ENCODE measurements around the gene CEACAM16.
"Not testable (repeated sequence)": the region's sequence is repeated elsewhere in the genome, so short reads cannot be mapped to it uniquely, and the experiment has no call there.

The CEACAM16 gene

DNA sequence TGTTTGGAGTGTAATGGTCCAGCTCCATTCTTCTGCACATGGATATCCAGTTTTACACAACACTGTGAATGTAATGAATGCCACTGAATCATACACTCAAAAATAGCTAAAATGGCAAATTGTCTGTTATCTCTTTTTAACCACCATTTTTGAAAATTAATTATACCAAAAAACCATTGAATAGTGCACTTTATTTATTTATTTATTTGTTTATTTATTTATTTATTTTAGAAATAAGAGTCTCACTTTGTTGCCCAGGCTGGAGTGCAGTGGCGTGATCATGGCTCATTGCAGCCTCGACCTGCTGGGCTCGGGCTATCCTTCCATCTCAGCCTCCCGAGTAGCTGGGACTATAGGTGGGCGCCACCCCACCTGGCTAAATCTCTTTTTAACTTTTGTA lies 35.0 kb upstream of the CEACAM16 start:
- no peak for DNase-seq (ENCODE audit: low read depth)
- no peak overlapping the region for H3K4me3 ChIP-seq (ENCODE audit: low read depth, low read length)
- TF ChIP-seq MYC (IDR thresholded peaks at IDR 0.05; ENCODE audit: low read depth, low read length): no peak
- TF ChIP-seq POLR2A (IDR thresholded peaks at IDR 0.05; ENCODE audit: extremely low read depth, insufficient read length): no peak
- TF ChIP-seq, protein P1, sequence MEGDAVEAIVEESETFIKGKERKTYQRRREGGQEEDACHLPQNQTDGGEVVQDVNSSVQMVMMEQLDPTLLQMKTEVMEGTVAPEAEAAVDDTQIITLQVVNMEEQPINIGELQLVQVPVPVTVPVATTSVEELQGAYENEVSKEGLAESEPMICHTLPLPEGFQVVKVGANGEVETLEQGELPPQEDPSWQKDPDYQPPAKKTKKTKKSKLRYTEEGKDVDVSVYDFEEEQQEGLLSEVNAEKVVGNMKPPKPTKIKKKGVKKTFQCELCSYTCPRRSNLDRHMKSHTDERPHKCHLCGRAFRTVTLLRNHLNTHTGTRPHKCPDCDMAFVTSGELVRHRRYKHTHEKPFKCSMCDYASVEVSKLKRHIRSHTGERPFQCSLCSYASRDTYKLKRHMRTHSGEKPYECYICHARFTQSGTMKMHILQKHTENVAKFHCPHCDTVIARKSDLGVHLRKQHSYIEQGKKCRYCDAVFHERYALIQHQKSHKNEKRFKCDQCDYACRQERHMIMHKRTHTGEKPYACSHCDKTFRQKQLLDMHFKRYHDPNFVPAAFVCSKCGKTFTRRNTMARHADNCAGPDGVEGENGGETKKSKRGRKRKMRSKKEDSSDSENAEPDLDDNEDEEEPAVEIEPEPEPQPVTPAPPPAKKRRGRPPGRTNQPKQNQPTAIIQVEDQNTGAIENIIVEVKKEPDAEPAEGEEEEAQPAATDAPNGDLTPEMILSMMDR (IDR thresholded peaks at IDR 0.05; ENCODE audit: low read depth, low read length): no peak
- TF ChIP-seq, protein P2, sequence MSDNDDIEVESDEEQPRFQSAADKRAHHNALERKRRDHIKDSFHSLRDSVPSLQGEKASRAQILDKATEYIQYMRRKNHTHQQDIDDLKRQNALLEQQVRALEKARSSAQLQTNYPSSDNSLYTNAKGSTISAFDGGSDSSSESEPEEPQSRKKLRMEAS (IDR thresholded peaks at IDR 0.05; ENCODE audit: low read depth, low read length): no peak

DNA sequence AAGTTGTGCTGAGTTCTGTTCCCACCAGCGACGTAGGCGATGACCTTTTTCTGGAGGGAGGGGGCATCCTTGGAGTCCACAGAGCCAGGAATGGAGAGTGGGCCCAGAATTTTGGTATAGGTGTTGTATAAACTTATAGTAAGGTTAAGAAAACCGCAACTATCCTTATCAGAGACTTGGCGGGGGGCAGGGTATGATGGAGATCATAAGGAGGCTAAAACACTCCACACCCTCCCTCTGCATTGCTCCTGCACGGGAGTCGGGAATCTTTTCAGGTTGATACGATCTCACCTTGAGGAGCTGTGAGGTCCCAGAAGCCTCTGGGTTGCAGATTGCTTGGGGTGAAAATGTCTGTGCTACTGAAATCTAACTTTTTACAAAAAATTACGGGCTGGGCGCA lies 34.0 kb upstream of the CEACAM16 start:
- H3K4me3 ChIP-seq (ENCODE audit: low read depth, low read length): no peak overlapping the region
- TF ChIP-seq MYC (IDR thresholded peaks at IDR 0.05; ENCODE audit: low read depth, low read length) (no peak), POLR2A (IDR thresholded peaks at IDR 0.05; ENCODE audit: extremely low read depth, insufficient read length) (no peak)
- TF ChIP-seq, protein P2 (IDR thresholded peaks at IDR 0.05; ENCODE audit: low read depth, low read length): no peak
- TF ChIP-seq, protein P1 (IDR thresholded peaks at IDR 0.05; ENCODE audit: low read depth, low read length): no peak
- DNase-seq (ENCODE audit: low read depth): no peak

DNA sequence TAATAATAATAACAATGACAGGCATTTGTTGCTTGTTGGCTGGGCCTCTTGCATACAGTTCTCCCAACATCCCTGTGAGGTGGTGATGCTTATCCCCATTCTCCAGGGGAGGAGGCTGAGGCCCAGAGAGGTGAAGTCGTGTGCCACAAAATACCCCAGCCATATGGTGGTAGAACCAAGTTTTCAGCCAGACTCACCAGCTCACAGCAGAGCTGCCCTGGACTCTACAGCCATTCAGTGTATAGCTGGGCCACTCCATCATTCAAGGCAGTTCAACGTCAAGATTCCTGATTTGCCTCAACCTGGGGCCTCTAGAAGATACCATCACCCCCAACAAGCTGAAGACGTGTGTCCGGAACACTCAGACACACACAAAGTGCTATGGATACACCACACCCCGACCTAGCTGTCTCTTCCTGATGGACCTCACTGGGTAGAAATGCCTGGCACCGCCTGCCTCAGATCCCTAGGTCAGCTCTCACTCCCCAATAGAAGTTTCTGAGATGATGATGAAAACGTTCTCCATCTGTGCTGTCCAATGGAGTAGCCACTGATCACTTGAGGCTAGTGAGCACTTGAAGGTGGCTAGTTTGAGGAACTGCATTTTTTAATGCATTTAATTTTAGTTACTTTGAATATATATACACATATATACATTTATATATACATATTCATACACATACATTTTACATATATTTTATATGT lies 31.9 kb upstream of the CEACAM16 start:
- TF ChIP-seq POLR2A (IDR thresholded peaks at IDR 0.05; ENCODE audit: extremely low read depth, insufficient read length): no peak
- DNase-seq (ENCODE audit: low read depth): peak; percentile 29
- no peak overlapping the region for H3K4me3 ChIP-seq (ENCODE audit: low read depth, low read length)

DNA sequence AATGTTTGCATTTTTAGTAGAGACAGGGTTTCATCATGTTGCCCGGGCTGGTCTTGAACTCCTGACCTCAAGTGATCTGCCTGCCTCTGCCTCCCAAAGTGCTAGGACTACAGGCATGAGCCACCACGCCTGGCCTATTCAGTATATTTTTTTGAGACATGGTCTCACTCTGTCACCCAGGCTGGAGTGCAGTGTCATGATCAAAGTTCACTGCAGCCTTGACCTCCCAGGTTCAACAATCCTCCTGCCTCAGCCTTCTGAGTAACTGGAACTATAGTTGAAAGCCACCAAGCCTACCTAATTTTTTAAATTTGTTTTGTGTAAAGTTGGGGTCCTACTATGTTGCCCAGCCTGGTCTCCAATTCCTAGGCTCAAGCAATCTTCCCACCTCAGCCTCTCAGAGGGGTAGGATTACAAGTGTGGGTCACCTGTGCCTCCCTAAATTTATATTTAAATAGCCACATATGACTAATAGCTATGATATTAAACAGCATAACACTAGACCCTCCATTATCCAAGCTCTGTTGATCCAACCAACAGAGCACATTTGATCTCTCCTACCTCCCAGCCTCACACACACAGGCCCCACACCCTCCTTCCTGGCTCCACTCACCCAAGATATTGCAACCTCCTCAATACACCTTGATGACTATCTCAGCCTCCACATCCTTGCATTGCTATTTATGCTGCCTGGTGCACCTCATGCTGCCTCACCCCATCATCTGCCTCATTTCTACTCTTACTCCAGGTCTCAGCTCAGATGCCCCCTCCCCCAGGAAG lies 29.8 kb upstream of the CEACAM16 start:
- H3K4me3 ChIP-seq (ENCODE audit: low read depth, low read length): no peak overlapping the region
- DNase-seq (ENCODE audit: low read depth): no peak
- TF ChIP-seq, protein P1 (IDR thresholded peaks at IDR 0.05; ENCODE audit: low read depth, low read length): no peak
- no peak for TF ChIP-seq POLR2A (IDR thresholded peaks at IDR 0.05; ENCODE audit: extremely low read depth, insufficient read length)
- TF ChIP-seq, protein P2 (IDR thresholded peaks at IDR 0.05; ENCODE audit: low read depth, low read length): no peak
- no peak for TF ChIP-seq MYC (IDR thresholded peaks at IDR 0.05; ENCODE audit: low read depth, low read length)

DNA sequence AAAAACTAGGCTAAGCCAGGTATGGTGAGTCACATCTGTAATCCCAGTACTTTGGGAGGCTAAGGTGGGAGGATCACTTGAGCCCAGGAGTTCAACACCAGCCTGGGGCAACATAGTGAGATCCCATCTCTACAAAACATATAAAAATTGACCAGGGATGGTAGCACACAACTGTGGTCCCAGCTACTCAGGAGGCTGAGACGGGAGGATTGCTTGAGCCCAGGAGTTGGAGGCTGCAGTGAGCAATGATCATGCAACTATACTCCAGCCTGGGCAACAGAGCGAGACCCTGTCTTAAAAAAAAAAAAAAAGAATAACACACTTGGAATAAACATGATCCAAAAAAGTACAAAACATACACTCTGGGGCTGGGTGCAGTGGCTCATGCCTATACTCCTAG lies 28.9 kb upstream of the CEACAM16 start:
- not testable (repeated sequence) for H3K4me3 ChIP-seq (ENCODE audit: low read depth, low read length); DNase-seq (ENCODE audit: low read depth)

DNA sequence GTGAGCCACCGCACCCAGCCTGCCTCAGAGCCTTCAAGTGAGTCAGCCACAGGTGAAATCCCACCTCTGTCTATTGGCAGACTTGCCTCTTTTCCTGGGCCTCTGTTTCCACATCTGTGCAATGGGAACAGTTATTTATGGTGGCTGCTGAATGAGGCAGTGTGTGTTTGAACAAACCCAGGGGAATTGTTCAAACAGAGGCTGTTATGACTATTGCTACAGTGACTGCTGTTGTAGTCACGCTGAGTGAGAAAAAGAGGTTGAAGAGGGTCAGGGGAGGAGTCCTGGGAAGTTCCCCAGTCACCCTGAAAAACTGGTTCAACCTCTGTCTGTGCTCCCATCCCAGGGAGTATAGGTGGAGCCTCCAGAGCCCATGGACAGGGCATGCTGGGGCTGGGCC lies 27.6 kb upstream of the CEACAM16 start, which contains the start of gene CEACAM19:
Gene CEACAM19, plus strand, starts transcription at position 83 of the 400 bp plus-strand sequence. CDS start 450 bp downstream, outside the sequence.
- H3K4me3 ChIP-seq (ENCODE audit: low read depth, low read length): no peak within 1 kb of the TSS
- no peak for DNase-seq (ENCODE audit: low read depth)
- TF ChIP-seq, protein P2 (IDR thresholded peaks at IDR 0.05; ENCODE audit: low read depth, low read length): no peak
- TF ChIP-seq, protein P1 (IDR thresholded peaks at IDR 0.05; ENCODE audit: low read depth, low read length): no peak

All from NB4 (cell line).